NT2/D1 (cell line): ENCODE data around the gene FKBP5.

Experiments used
- YY1 ChIP-seq: IDR thresholded peaks from 2 replicates; pipeline ENCODE4 v1.6.1; 2011; ENCODE audit not compliant: insufficient read length, insufficient read depth
- ZNF274 ChIP-seq: IDR thresholded peaks from 2 replicates; pipeline ENCODE4 v1.6.1; 2011; ENCODE audit warnings: mild to moderate bottlenecking, low read depth, low read length

DNA sequence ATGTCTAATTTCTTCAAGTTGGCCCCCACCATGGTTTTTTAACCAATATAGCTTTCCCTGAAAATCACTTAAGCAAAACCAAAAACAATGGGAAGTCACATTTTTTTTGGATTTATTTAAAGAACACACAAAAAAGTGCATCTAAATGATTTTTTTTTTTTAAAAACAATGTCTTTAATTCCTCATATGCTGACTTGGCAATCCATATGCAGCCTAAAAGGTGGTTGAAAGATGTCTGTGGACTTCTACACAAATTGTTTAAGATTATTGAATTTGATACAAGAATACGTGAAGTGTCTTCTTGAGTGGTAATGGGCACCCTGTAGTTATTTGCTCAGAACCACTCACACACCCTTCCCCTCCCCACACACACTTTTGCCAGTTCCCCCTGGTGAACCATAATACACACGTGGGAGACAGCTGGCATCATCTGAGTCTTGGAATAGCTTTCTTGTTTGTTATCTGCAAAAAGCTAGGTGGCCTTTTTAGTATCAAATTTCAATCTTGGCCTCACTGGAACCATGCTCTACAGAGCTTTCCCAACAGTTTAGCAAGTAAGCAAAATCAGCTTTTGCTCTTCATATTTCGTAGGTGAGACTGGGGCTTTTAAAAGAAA is 115.1 kb downstream of the FKBP5 start:
- TF ChIP-seq ZNF274 (no peak), YY1 (no peak)
